Measurements from ENCODE around the gene TBL3. TPM values are rescaled to one million over a fixed set of nuclear protein-coding genes. Genes with fewer than 3 reads are reported as not detected.
"Not testable (repeated sequence)": the region's sequence is repeated elsewhere in the genome, so short reads cannot be mapped to it uniquely, and the experiment has no call there.

Gene TBL3
- total RNA-seq, 1 donor from 2014 or later, result 30.7 TPM

DNA sequence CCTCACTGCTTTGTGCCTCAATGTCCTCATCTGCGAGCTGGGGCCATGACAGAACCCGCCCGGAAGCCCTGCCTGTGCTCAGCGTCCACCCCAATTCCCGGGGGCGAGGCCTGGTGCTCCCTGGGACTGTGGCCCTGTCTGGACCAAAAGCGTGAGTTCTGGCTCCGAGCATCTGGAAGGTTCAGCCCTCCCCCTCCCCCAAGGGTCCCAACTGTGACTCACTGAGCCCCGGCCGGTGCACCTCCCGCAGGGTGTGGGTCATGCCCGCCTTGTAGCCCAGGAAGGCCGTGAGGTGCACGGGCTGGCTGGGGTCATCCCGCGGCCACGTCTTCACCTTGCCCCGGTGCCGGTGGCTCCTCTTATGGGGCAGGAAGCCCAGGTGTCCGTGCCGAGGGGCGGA is 18.1 kb upstream of the TBL3 start:
- no peak for DNase-seq (ENCODE audit: low spot score)
- peaks cover 5% of the 10 kb centered on the region for H3K4me1 Mint-ChIP-seq
- H3K9me3 Mint-ChIP-seq, result no peaks in the 10 kb centered on the region
- no peaks in the 10 kb centered on the region for H3K27me3 ChIP-seq
- H2AFZ ChIP-seq (replicated peaks), result no peak overlapping the region
- no peaks in the 10 kb centered on the region for H3K4me1 ChIP-seq
- H4K20me1 ChIP-seq (ENCODE audit: low read depth), result no peaks in the 10 kb centered on the region
- H3K27ac ChIP-seq, result no peak overlapping the region
- H3K36me3 Mint-ChIP-seq, result no peaks in the 10 kb centered on the region
- H3K9me3 ChIP-seq (ENCODE audit: low read depth), result no peaks in the 10 kb centered on the region
- no peaks in the 10 kb centered on the region for H3K79me2 ChIP-seq (ENCODE audit: low read depth)
- H3F3A ChIP-seq (ENCODE audit: low read depth), result peaks cover under 1% of the 10 kb centered on the region
- peaks cover 5% of the 10 kb centered on the region for H3K27me3 Mint-ChIP-seq (ENCODE audit: insufficient read depth, low read depth)
- no peak overlapping the region for H3K4me2 ChIP-seq
- H3K27ac Mint-ChIP-seq, result no peak overlapping the region
- H3K4me3 ChIP-seq, result no peak overlapping the region
- H3K9ac ChIP-seq, result no peak overlapping the region
- no peak for TF ChIP-seq EZH2phosphoT487 (IDR thresholded peaks at IDR 0.05)
- no peak overlapping the region for H3K4me3 Mint-ChIP-seq
- H3K36me3 ChIP-seq, result no peaks in the 10 kb centered on the region

DNA sequence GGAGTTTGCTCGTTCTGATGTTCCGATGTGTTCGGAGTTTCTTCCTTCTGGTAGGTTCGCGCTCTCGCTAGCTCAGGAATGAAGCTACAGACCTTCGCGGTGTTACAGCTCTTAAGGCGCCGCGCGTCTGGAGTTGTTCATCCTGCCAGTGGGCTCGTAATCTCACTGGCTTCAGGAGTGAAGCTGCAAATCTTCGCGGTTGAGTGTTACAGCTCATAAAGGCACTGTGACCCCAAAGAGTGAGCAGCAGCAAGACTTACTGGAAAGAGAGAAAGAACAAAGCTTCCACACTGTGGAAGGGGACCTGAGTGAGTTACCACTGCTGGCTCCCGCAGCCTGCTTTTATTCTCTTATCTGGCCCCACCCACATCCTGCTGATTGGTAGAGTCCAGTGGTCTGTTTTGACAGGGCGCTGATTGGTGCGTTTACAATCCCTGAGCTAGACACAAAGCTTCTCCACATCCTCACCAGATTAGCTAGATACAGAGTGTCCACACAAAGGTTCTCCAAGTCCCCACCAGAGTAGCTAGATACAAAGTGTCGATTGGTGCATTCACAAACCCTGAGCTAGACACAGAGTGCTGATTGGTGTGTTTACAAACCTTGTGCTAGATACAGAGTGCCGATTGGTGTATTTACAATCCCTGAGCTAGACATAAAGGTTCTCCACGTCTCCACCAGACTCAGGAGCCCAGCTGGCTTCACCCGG is 14.3 kb upstream of the TBL3 start:
- peaks cover 18% of the 10 kb centered on the region for H3K79me2 ChIP-seq (ENCODE audit: low read depth)
- H3K27me3 Mint-ChIP-seq (ENCODE audit: insufficient read depth, low read depth); H3K4me1 ChIP-seq; H3K9ac ChIP-seq; H3K36me3 ChIP-seq; H3K27ac ChIP-seq; H3K4me3 ChIP-seq; H3K4me3 Mint-ChIP-seq; H3K27me3 ChIP-seq; H3K9me3 ChIP-seq (ENCODE audit: low read depth); H3K36me3 Mint-ChIP-seq; H3K9me3 Mint-ChIP-seq; DNase-seq (ENCODE audit: low spot score); H3K4me2 ChIP-seq; H2AFZ ChIP-seq (replicated peaks): not testable (repeated sequence)
- peaks cover 24% of the 10 kb centered on the region for H4K20me1 ChIP-seq (ENCODE audit: low read depth)
- H3F3A ChIP-seq (ENCODE audit: low read depth), result peaks cover 29% of the 10 kb centered on the region
- Mint-ChIP-seq H3K27ac (peak overlapping the region; percentile 78), H3K4me1 (peaks cover 18% of the 10 kb centered on the region)

DNA sequence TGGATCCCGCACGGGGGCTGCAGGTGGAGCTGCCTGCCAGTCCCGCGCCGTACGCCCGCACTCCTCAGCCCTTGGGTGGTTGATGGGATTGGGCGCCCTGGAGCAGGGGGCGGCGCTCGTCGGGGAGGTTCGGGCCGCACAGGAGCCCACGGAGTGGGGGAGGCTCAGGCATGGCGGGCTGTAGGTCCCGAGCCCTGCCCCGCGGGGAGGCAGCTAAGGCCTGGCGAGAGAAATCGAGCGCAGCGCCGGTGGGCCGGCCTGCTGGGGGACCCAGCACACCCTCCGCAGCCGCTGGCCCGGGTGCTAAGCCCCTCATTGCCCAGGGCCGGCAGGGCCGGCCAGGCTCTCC is 13.7 kb upstream of the TBL3 start:
- peaks cover 19% of the 10 kb centered on the region for H3K4me1 Mint-ChIP-seq
- H3K4me3 ChIP-seq; H3K36me3 Mint-ChIP-seq; H3K9me3 ChIP-seq (ENCODE audit: low read depth); H3K4me2 ChIP-seq; H3K27me3 ChIP-seq; H3K27ac ChIP-seq; H3K27ac Mint-ChIP-seq; H3K27me3 Mint-ChIP-seq (ENCODE audit: insufficient read depth, low read depth); H3K9ac ChIP-seq; H3K4me3 Mint-ChIP-seq; H2AFZ ChIP-seq (replicated peaks); DNase-seq (ENCODE audit: low spot score); H3K36me3 ChIP-seq; H3K9me3 Mint-ChIP-seq: not testable (repeated sequence)
- Histone ChIP-seq H4K20me1 (ENCODE audit: low read depth) (peaks cover 29% of the 10 kb centered on the region), H3K4me1 (peaks cover 12% of the 10 kb centered on the region), H3F3A (ENCODE audit: low read depth) (peaks cover 35% of the 10 kb centered on the region), H3K79me2 (ENCODE audit: low read depth) (peaks cover 23% of the 10 kb centered on the region)

DNA sequence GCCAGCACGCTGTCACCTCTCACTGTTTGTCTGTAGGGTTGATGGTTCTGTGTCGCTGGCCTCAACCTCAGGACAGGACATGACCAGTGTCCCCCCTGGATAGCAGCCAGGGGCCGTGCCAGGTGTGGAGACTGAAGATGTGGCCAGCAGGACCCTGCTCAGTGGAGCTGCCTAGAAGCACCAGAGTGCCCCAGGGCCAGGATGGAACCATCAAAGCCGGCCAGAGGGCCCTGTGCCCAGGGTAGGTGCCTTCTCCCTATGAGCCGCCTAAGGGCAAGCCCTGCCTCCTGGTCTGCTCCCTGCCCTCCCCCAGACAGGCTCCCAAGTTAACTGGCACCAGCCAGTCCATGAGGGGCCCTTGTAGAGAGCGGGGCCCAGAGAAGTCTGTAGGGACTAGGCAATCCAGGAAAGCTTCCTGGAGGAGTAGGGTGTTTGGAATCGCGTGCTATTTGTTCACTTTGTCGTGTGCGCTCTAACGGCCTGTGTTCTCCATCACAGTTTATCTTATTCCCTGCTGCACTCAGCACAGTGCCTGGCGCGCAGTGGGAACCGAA is 13.1 kb upstream of the TBL3 start:
- Mint-ChIP-seq H3K4me3 (peak overlapping the region; percentile 96), H3K4me1 (peaks cover 25% of the 10 kb centered on the region), H3K9me3 (no peaks in the 10 kb centered on the region), H3K27ac (no peak overlapping the region), H3K36me3 (peaks cover 9% of the 10 kb centered on the region), H3K27me3 (ENCODE audit: insufficient read depth, low read depth) (peaks cover 2% of the 10 kb centered on the region)
- H3K79me2 ChIP-seq (ENCODE audit: low read depth), result peaks cover 30% of the 10 kb centered on the region
- no peak overlapping the region for H3K9ac ChIP-seq
- H3K9me3 ChIP-seq (ENCODE audit: low read depth), result no peaks in the 10 kb centered on the region
- H3K4me3 ChIP-seq, result peak overlapping the region; percentile 76
- TF ChIP-seq, protein P1, sequence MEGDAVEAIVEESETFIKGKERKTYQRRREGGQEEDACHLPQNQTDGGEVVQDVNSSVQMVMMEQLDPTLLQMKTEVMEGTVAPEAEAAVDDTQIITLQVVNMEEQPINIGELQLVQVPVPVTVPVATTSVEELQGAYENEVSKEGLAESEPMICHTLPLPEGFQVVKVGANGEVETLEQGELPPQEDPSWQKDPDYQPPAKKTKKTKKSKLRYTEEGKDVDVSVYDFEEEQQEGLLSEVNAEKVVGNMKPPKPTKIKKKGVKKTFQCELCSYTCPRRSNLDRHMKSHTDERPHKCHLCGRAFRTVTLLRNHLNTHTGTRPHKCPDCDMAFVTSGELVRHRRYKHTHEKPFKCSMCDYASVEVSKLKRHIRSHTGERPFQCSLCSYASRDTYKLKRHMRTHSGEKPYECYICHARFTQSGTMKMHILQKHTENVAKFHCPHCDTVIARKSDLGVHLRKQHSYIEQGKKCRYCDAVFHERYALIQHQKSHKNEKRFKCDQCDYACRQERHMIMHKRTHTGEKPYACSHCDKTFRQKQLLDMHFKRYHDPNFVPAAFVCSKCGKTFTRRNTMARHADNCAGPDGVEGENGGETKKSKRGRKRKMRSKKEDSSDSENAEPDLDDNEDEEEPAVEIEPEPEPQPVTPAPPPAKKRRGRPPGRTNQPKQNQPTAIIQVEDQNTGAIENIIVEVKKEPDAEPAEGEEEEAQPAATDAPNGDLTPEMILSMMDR (IDR thresholded peaks at IDR 0.05), result no peak
- no peak for TF ChIP-seq EZH2 (IDR thresholded peaks at IDR 0.05)
- no peak for TF ChIP-seq EZH2phosphoT487 (IDR thresholded peaks at IDR 0.05)
- H3K36me3 ChIP-seq, result no peaks in the 10 kb centered on the region
- H2AFZ ChIP-seq (replicated peaks), result peak overlapping the region; percentile 90
- peaks cover 36% of the 10 kb centered on the region for H4K20me1 ChIP-seq (ENCODE audit: low read depth)
- H3K4me1 ChIP-seq, result peaks cover 19% of the 10 kb centered on the region
- H3F3A ChIP-seq (ENCODE audit: low read depth), result peaks cover 41% of the 10 kb centered on the region
- H3K27ac ChIP-seq, result no peak overlapping the region
- H3K4me2 ChIP-seq, result peak overlapping the region; percentile 84
- no peak for DNase-seq (ENCODE audit: low spot score)
- H3K27me3 ChIP-seq, result no peaks in the 10 kb centered on the region
